Measurements from ENCODE around the gene HCN4.
"Not testable (repeated sequence)": the region's sequence is repeated elsewhere in the genome, so short reads cannot be mapped to it uniquely, and the experiment has no call there.

The HCN4 gene

DNA sequence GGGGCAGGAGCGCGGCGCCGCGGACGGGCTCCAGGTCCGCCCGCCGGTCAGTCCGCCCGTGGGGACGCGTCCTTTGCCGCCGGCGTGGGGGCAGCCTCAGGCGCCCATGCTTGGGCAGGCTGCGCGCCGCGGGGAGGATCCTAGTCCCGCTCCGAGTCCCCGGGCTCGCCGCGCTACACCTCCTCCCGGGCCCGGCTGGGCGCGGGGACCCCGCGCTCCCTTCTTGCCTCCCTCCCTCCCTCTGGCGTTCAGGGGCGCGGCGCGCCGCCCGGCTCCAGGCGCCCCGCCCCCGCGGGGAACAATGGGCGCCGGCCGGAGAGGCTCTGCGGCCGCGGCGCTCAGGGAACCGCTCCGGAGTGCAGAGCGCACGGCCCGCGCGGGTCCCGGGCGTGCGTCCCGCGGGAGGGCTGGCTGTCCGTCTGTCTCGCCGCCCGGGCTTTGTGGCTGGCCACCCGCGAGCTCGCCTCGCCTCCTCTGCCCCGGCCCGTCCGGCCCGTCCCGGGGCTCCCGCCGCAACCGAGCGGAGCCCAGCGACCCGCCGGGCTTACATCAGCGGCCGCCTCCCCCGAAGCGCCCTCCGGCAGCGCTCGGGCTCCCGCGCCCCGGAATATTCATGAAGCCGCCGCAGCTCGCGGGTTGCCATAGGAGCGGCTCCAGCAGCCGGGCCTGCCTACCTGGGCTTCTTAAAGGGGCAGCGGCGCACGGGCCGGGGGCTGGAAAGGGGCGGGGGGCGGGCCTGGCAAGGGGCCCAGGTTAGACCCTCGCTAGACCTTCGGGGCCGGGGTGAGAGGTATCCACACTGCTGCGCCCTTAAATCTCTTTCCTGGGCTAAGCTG lies at the start of gene HCN4:
Gene HCN4, minus strand, starts transcription at position 658 of the 836 bp plus-strand sequence. CDS start 688 bp downstream, outside the sequence.
- DNase-seq (ENCODE audit: low spot score in 2 of 2) (no peak), ATAC-seq (no peak)
- Mint-ChIP-seq H3K4me3 (no peak within 1 kb of the TSS), H3K4me1 (no peaks in the 10 kb centered on the region), H3K27ac (no peak within 1 kb of the TSS), H3K9me3 (no peaks in the 10 kb centered on the region), H3K36me3 (no peaks in the 10 kb centered on the region)

GRCh38 chr15:73414876-73415275 lies 46.1 kb upstream of the HCN4 start:
- Mint-ChIP-seq H3K4me1 (no peaks in the 10 kb centered on the region), H3K27ac (no peak overlapping the region), H3K9me3 (no peaks in the 10 kb centered on the region), H3K4me3 (no peak overlapping the region), H3K36me3 (no peaks in the 10 kb centered on the region)
- DNase-seq (ENCODE audit: low spot score in 2 of 2) (no peak), ATAC-seq (no peak)

DNA sequence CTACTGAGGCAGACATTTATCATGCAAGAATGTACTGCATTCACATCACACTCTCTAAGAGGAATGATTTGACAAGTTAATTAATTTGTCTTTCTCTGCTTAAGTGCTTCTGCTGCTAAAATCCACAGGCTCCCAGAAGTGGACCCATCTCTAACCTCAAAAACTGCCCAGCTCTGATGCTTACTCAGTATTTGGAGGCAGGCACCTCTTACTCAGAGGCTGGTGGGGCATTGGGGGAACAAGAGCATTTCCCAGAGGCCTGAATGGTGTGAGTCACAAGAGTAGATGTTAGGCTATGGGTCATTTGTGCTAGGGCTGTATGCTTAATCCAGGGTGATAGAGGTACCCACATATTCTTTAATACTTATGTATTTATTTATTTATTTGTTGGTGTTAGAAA lies 34.4 kb upstream of the HCN4 start:
- ATAC-seq = no peak
- no peak overlapping the region for H3K27ac Mint-ChIP-seq

DNA sequence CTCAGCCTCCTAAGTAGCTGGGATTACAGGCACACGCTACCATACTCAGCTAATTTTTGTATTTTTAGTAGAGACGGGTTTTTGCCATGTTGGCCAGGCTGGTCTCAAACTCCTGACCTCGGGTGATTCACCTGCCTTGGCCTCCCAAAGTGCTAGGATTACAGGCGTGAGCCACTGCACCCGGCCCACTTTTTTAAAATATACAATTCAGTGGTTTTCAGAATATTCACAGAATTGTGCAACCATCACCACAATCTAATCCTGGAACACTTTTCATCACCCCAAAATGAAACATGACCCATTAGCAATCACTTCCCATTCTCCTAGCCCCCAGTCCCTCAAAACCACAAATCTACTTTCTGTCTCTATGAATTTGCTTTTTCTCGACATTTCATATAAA lies 31.5 kb upstream of the HCN4 start:
- H3K4me3 Mint-ChIP-seq; H3K9me3 Mint-ChIP-seq; ATAC-seq; H3K36me3 Mint-ChIP-seq; H3K4me1 Mint-ChIP-seq; DNase-seq (ENCODE audit: low spot score in 2 of 2); H3K27ac Mint-ChIP-seq: not testable (repeated sequence)

More for the DNA sequence above, 34.4 kb upstream of the HCN4 start:
- Mint-ChIP-seq H3K4me1 (no peaks in the 10 kb centered on the region), H3K36me3 (no peaks in the 10 kb centered on the region), H3K9me3 (no peaks in the 10 kb centered on the region), H3K4me3 (no peak overlapping the region)
- no peak for DNase-seq (ENCODE audit: low spot score in 2 of 2)

- H3K4me1 Mint-ChIP-seq = no peaks in the 10 kb centered on the region
- H3K27ac Mint-ChIP-seq = no peak overlapping the region
- H3K9me3 Mint-ChIP-seq = no peaks in the 10 kb centered on the region
- no peak for ATAC-seq
- DNase-seq (ENCODE audit: low spot score in 2 of 2) = no peak
- no peaks in the 10 kb centered on the region for H3K36me3 Mint-ChIP-seq
- no peak overlapping the region for H3K4me3 Mint-ChIP-seq
These were observed 30.1 kb upstream of the HCN4 start for GRCh38 chr15:73398861-73399260.

DNA sequence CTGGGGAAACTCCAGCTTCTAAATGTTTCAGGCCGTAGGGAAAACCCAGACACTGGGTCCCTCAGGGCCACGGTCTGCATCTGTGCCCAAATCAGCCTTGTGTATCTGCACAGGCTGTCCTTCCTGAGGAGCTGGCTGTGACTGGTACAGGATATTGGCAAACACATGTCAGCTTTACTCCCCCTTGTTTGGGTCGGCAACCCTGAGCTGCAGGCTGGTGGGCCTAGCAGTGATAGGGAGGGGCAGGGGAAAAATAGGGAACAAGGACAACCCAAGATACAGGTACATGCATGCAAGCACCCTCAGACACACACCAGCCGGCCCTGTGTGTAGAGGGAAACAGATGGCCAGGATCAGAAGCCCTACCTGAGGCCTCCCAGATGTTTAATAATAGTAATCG lies 28.7 kb upstream of the HCN4 start:
- no peak overlapping the region for H3K27ac Mint-ChIP-seq
- no peak for DNase-seq (ENCODE audit: low spot score in 2 of 2)
- no peak overlapping the region for H3K4me3 Mint-ChIP-seq
- no peak for ATAC-seq
- H3K4me1 Mint-ChIP-seq = no peaks in the 10 kb centered on the region
- no peaks in the 10 kb centered on the region for H3K36me3 Mint-ChIP-seq
- no peaks in the 10 kb centered on the region for H3K9me3 Mint-ChIP-seq

DNA sequence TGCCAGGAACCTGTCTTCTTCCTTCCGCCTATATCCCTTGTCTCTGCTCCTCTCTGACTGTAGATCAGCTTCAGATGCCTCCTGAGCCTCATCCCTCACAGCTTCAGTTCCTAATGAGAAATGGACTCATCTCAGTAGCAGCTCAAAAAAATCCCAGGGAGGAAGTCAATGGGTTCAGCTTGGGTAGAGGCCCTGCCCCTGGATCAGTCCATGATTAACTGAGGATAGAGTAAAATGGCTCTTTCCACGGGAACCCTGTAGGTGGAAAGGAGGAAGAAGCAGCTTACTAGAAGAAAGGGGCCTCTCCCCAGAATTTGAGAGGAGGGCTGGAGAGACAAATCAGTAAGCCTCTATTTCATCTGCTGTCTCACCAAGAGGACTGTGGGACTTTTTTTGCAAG lies 26.9 kb upstream of the HCN4 start:
- no peak overlapping the region for H3K4me3 Mint-ChIP-seq
- H3K9me3 Mint-ChIP-seq = no peaks in the 10 kb centered on the region
- DNase-seq (ENCODE audit: low spot score in 2 of 2) (no peak), ATAC-seq (no peak)
- H3K36me3 Mint-ChIP-seq = no peaks in the 10 kb centered on the region
- no peak overlapping the region for H3K27ac Mint-ChIP-seq
- H3K4me1 Mint-ChIP-seq = no peaks in the 10 kb centered on the region

DNA sequence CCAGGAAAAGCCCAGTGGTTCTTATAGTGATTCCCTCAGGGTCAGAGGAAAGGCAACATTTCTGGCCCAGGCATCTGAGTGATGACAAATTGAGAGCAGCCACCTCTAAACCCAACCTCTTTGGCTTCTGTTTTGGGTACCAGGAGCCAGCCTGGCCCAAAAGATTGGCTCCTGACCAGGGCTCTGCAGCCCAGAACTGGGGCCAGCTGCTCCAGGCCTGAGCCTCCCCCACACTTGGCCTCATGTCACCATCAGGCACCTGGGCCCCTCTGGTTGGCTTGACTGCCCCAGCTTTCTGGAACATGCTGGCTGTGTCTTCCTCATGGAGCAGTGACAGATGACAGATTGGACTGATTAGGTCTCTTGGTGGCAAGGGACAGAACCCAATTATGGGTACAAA lies 26.0 kb upstream of the HCN4 start:
- Mint-ChIP-seq H3K4me3 (no peak overlapping the region), H3K27ac (no peak overlapping the region), H3K9me3 (no peaks in the 10 kb centered on the region), H3K4me1 (no peaks in the 10 kb centered on the region), H3K36me3 (no peaks in the 10 kb centered on the region)
- ATAC-seq (no peak), DNase-seq (ENCODE audit: low spot score in 2 of 2) (no peak)

DNA sequence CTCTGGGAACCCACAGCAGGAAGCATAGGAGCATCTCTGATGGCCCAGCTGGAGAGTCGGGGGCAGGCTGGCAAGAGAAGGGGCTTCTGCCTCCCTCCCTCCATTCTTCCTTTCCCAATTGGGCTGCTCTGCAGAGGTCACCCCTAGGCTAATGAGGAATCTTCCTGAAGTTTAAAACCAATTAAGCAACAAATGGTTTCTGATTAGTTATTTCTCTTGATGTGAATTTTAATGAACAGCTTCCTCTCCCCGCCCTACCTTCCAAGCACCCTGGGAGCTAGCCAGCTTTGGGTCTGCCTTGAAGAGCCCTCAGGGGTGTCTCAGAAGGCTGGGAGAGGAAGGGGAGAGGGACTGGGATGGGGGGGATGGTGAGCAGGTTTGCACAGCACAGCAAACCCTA lies 24.6 kb upstream of the HCN4 start:
- Mint-ChIP-seq H3K4me1 (no peaks in the 10 kb centered on the region), H3K36me3 (no peaks in the 10 kb centered on the region), H3K4me3 (no peak overlapping the region), H3K9me3 (no peaks in the 10 kb centered on the region), H3K27ac (no peak overlapping the region)
- ATAC-seq (no peak), DNase-seq (ENCODE audit: low spot score in 2 of 2) (no peak)

DNA sequence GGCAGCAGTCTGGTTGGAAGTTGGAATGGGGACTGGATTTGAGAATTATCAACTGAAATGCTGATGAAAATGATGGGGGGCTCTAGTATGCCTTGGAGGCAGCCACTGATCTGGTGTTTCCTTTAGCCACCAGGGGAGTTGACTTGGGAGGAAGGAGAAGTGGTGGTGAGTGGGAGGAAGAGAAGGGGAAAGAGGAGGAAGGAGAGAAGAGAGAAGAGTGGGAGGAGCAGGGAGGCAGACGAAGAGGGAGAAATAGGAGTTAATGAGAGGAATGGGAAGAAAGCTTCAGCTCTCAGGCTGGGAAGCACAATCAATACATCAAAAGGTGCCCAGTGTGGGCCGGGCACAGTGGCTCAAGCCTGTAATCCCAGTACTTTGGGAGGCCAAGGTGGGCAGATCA lies 23.3 kb upstream of the HCN4 start:
- ATAC-seq = no peak
- no peak for DNase-seq (ENCODE audit: low spot score in 2 of 2)
- H3K9me3 Mint-ChIP-seq = no peaks in the 10 kb centered on the region
- no peak overlapping the region for H3K27ac Mint-ChIP-seq
- no peaks in the 10 kb centered on the region for H3K4me1 Mint-ChIP-seq
- H3K4me3 Mint-ChIP-seq = no peak overlapping the region
- no peaks in the 10 kb centered on the region for H3K36me3 Mint-ChIP-seq

GRCh38 chr15:73391128-73391872 lies 22.5 kb upstream of the HCN4 start:
- DNase-seq (ENCODE audit: low spot score in 2 of 2) (no peak), ATAC-seq (no peak)
- H3K27ac Mint-ChIP-seq = no peak overlapping the region
- no peaks in the 10 kb centered on the region for H3K4me1 Mint-ChIP-seq
- H3K9me3 Mint-ChIP-seq = no peaks in the 10 kb centered on the region
- H3K4me3 Mint-ChIP-seq = no peak overlapping the region
- no peaks in the 10 kb centered on the region for H3K36me3 Mint-ChIP-seq

DNA sequence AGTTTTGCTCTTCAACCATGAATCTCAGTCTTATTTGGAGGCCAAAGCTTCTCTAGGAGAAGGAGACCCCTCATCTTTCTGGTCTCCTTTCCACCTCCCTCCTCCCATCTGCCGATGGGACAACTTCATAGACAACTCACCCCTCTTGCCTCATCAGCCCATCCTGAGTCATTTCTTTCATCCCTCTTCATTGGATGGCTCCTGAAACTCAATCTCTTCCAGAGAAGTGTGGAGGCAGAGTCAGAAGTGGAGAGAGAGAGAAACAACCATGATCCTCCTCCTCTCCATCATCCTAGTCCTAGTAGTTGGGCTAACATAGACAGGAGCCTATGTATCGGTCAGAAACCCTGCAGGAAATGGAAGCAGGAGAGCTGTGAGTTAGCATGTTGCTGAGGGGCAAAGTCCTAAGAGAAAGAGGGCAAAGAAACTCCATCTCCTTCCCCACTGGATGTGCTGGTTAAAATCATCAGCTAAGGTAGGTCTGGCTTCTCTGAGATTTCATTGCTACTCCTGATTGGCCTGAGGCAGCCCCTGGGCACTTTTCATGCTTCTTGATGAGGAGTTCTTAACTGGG lies 21.3 kb upstream of the HCN4 start:
- H3K4me1 Mint-ChIP-seq = no peaks in the 10 kb centered on the region
- ATAC-seq (no peak), DNase-seq (ENCODE audit: low spot score in 2 of 2) (no peak)
- H3K4me3 Mint-ChIP-seq = no peak overlapping the region
- H3K27ac Mint-ChIP-seq = no peak overlapping the region
- H3K9me3 Mint-ChIP-seq = no peaks in the 10 kb centered on the region
- H3K36me3 Mint-ChIP-seq = no peaks in the 10 kb centered on the region

DNA sequence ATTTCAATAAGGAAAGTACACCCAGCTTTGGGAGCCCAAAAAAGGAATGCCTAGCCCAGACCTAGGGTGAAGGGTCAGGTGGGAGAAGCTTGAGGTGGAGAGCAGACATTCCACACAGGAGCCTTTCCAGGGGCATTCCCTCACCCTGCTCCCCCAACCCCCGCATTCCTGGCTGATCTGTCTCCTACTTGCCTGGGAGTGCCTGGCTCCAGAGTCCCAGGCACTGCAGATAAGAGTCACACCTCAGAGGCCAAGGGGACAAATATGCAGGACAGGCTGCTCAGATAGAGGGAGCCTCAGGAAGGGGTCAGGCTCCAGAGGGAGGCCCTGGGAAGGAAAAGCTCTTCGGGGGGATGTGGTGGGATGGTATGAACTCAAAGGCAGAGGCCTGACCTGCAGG lies 20.8 kb upstream of the HCN4 start:
- ATAC-seq (no peak), DNase-seq (ENCODE audit: low spot score in 2 of 2) (no peak)

GRCh38 chr15:73388256-73388781 lies 19.6 kb upstream of the HCN4 start:
- no peaks in the 10 kb centered on the region for H3K9me3 Mint-ChIP-seq
- no peak for DNase-seq (ENCODE audit: low spot score in 2 of 2)
- no peaks in the 10 kb centered on the region for H3K4me1 Mint-ChIP-seq
- H3K27ac Mint-ChIP-seq = no peak overlapping the region
- no peak overlapping the region for H3K4me3 Mint-ChIP-seq
- ATAC-seq = no peak
- H3K36me3 Mint-ChIP-seq = no peaks in the 10 kb centered on the region

More for the DNA sequence above, 20.8 kb upstream of the HCN4 start:
- H3K9me3 Mint-ChIP-seq = no peaks in the 10 kb centered on the region
- no peak overlapping the region for H3K4me3 Mint-ChIP-seq
- no peaks in the 10 kb centered on the region for H3K36me3 Mint-ChIP-seq
- no peaks in the 10 kb centered on the region for H3K4me1 Mint-ChIP-seq
- no peak overlapping the region for H3K27ac Mint-ChIP-seq

- H3K27ac Mint-ChIP-seq = no peak overlapping the region
- no peak overlapping the region for H3K4me3 Mint-ChIP-seq
- no peaks in the 10 kb centered on the region for H3K36me3 Mint-ChIP-seq
- no peaks in the 10 kb centered on the region for H3K9me3 Mint-ChIP-seq
- no peaks in the 10 kb centered on the region for H3K4me1 Mint-ChIP-seq
- DNase-seq (ENCODE audit: low spot score in 2 of 2) (no peak), ATAC-seq (peak; percentile 32)
These were observed 18.9 kb upstream of the HCN4 start for GRCh38 chr15:73387507-73388255.

Measured in stimulated activated effector memory CD8-positive, alpha-beta T cell treated with anti-CD3 and anti-CD28 coated beads, Interleukin-12 subunit alpha, Interleukin-12 subunit beta, amount 100 ng/mL, for 72 hours (primary cell).